ENCODE data around the gene WDR64.
"Not testable (repeated sequence)": the region's sequence is repeated elsewhere in the genome, so short reads cannot be mapped to it uniquely, and the experiment has no call there.

Gene WDR64

DNA sequence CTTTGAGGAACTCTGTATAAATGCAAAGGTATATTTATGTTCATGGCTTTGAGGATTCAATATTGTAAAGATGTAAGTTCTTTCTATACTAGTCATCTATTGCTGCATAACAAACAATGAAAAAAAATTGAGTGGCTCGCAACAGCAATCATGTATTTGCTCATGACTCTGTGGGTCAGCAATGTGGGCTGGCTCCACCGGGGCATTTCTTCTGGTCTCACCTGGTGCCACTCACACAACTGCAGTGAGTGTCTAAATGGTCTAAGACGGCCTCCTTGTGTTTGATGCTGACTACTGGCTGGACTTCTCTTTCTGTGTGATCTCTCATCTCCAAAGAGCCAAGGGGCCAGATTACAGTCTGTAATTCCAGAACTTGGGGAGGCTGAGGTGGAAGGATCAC, 150.8 kb downstream of the WDR64 start:
- no peak overlapping the region for H3K4me3 ChIP-seq (ENCODE audit: low read depth, low read length)
- DNase-seq (ENCODE audit: low read depth), result no peak
- TF ChIP-seq, protein P1, sequence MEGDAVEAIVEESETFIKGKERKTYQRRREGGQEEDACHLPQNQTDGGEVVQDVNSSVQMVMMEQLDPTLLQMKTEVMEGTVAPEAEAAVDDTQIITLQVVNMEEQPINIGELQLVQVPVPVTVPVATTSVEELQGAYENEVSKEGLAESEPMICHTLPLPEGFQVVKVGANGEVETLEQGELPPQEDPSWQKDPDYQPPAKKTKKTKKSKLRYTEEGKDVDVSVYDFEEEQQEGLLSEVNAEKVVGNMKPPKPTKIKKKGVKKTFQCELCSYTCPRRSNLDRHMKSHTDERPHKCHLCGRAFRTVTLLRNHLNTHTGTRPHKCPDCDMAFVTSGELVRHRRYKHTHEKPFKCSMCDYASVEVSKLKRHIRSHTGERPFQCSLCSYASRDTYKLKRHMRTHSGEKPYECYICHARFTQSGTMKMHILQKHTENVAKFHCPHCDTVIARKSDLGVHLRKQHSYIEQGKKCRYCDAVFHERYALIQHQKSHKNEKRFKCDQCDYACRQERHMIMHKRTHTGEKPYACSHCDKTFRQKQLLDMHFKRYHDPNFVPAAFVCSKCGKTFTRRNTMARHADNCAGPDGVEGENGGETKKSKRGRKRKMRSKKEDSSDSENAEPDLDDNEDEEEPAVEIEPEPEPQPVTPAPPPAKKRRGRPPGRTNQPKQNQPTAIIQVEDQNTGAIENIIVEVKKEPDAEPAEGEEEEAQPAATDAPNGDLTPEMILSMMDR (IDR thresholded peaks at IDR 0.05; ENCODE audit: low read depth, low read length, missing control alignments), result no peak

DNA sequence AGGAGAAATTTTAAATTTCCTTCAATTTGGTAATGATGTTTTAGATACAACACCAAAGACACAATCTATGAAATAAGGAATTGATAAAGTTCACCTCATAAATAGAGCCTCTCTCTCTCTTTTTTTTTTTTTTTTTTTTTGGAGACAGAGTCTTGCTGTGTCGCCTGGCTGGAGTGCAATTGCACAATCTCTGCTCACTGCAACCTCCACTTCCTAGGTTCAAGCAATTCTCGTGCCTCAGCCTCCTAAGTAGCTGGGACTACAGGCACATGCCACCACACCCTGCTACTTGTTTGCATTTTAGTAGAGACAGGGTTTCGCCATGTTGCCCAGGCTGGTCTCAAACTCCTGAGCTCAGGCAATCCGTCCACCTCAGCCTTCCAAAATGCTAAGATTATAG, 152.6 kb downstream of the WDR64 start:
- not testable (repeated sequence) for DNase-seq (ENCODE audit: low read depth); H3K4me3 ChIP-seq (ENCODE audit: low read depth, low read length)

DNA sequence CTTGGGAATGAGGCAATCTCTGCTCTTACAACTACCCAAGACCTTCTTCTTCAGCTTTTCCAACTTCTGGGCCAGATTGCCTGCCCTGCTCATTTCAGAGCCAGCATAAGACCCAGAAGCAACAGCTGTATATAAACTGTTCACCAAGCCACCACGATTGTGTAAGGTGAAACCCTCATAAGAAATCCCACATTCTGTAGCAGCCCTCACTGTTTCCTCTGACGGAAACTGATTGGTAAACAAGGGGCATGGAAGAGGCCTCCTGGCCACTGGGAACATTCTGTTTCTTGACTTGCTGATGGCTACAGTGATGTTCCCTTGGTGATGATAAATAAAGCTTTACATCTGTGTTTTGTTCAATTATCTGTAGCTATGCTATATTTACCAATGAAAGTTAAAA, 156.2 kb downstream of the WDR64 start:
- DNase-seq (ENCODE audit: low read depth), result no peak
- H3K4me3 ChIP-seq (ENCODE audit: low read depth, low read length), result no peak overlapping the region
- TF ChIP-seq, protein P1 (IDR thresholded peaks at IDR 0.05; ENCODE audit: low read depth, low read length, missing control alignments), result no peak

DNA sequence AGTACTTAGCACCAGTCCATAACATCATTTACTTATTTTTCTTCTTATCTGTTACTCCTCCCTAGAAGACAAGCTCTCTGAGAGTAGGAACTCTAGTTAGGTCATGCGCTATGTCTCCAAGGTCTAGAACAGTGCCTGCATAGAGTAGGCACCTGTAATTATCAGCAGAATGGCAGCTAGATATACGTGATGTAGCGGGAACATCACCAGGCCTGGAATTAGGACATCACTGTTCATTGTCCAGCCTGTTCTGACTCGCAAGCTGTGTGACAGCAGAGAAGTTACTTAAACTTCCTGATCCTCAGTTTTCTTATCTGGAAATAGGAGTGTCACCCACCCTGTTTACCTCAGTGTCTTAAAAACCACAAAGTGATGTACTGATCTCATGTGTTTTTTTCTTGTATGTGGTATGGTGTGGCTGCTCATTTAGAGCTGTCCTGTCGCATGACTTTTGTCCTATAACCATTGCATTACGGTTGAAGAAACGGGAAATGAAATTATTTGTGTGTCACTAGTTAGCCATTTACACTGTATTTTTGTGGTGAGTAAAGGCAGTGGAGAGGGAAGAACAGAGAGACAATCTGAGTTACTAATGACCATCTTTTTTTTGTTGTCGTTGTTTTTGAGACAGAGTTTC, 158.8 kb downstream of the WDR64 start:
- no peak overlapping the region for H3K4me3 ChIP-seq (ENCODE audit: low read depth, low read length)
- TF ChIP-seq, protein P1 (IDR thresholded peaks at IDR 0.05; ENCODE audit: low read depth, low read length, missing control alignments), result no peak
- no peak for DNase-seq (ENCODE audit: low read depth)

DNA sequence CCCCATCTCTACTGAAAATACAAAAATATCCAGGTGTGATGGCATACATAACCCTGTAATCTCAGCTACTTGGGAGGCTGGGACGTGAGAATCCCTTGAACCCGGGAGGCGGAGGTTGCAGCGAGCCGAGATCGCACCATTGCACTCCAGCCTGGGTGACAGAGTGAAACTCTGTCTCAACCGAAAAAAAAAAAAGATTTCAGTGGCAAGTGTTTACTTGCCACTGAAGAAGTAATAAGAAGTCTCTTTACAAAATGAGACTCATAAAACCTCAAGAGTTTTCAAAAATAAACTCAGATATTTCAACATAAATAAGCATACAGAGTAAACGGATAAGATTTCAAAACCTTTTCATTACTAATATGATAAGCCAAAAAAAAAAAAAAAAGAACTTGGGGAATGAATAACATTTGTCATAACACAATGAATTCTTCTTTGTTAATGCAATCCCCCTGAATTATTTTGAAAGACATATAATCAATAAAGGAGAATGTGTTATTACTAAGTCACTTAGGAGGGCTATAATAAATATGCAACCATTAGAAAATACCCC, 161.8 kb downstream of the WDR64 start:
- TF ChIP-seq, protein P1 (IDR thresholded peaks at IDR 0.05; ENCODE audit: low read depth, low read length, missing control alignments), result no peak
- DNase-seq (ENCODE audit: low read depth), result no peak
- H3K4me3 ChIP-seq (ENCODE audit: low read depth, low read length), result no peak overlapping the region

DNA sequence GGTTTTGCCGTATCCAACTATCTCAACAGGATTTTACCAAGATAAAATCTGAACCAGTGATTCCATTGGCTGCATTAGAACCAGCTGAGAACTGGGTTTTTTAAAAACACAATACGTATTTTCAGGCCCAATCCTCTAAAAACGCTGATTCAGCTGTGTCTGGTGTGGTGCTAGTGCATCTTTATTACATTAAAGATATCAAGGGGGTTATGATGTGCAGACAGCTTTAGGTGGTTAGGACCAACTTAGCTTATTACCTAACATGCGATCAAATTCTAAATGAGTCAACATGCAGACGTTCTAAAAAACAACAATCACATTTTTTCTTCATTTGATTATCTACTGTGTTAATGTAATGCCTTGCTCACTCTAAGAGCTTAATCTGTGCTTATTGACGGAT, 163.9 kb downstream of the WDR64 start:
- no peak overlapping the region for H3K4me3 ChIP-seq (ENCODE audit: low read depth, low read length)
- TF ChIP-seq, protein P1 (IDR thresholded peaks at IDR 0.05; ENCODE audit: low read depth, low read length, missing control alignments), result no peak
- no peak for DNase-seq (ENCODE audit: low read depth)

DNA sequence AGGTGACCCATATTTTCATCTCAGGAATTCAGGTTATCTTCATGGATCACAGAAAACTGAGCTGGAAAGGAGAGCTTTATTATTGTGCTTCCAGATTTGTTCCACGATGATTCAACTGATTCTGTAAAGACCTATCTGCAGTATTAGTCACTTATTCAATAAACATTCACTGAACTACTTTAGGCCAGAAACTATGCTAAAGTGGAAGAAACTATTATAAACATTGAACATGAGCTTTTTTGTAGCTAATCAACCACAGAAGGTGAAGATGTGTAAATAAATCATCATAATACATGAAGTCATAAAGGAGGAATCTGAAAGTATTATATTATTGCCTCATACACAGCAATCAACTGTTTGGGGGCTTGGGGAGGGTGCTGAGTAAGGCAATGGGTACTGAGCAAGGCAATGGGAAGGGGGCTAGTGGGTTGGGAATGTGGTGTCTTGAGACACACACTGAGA, 165.3 kb downstream of the WDR64 start:
- no peak overlapping the region for H3K4me3 ChIP-seq (ENCODE audit: low read depth, low read length)
- TF ChIP-seq, protein P1 (IDR thresholded peaks at IDR 0.05; ENCODE audit: low read depth, low read length, missing control alignments), result no peak
- DNase-seq (ENCODE audit: low read depth), result no peak
